ENCODE results near the gene NPEPL1. TPM values are rescaled to one million over a fixed set of nuclear protein-coding genes. Genes with fewer than 3 reads are reported as not detected.

Gene NPEPL1
- total RNA-seq, 2 donors from 2014 or later, result 12.2 to 14.1 TPM

- Histone ChIP-seq H3K27me3 (no peaks in the 10 kb centered on the region), H3K4me3 (no peak overlapping the region), H3K9me3 (no peaks in the 10 kb centered on the region), H3K36me3 (peaks cover 6% of the 10 kb centered on the region), H3K4me1 (no peaks in the 10 kb centered on the region), H3K27ac (no peak overlapping the region)
- peak; percentile 40 for DNase-seq (ENCODE audit: low spot score)
- TF ChIP-seq, protein P1, sequence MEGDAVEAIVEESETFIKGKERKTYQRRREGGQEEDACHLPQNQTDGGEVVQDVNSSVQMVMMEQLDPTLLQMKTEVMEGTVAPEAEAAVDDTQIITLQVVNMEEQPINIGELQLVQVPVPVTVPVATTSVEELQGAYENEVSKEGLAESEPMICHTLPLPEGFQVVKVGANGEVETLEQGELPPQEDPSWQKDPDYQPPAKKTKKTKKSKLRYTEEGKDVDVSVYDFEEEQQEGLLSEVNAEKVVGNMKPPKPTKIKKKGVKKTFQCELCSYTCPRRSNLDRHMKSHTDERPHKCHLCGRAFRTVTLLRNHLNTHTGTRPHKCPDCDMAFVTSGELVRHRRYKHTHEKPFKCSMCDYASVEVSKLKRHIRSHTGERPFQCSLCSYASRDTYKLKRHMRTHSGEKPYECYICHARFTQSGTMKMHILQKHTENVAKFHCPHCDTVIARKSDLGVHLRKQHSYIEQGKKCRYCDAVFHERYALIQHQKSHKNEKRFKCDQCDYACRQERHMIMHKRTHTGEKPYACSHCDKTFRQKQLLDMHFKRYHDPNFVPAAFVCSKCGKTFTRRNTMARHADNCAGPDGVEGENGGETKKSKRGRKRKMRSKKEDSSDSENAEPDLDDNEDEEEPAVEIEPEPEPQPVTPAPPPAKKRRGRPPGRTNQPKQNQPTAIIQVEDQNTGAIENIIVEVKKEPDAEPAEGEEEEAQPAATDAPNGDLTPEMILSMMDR (IDR thresholded peaks at IDR 0.05), result no peak
These were observed 24.9 kb downstream of the NPEPL1 start for GRCh38 chr20:58717278-58718091.

DNA sequence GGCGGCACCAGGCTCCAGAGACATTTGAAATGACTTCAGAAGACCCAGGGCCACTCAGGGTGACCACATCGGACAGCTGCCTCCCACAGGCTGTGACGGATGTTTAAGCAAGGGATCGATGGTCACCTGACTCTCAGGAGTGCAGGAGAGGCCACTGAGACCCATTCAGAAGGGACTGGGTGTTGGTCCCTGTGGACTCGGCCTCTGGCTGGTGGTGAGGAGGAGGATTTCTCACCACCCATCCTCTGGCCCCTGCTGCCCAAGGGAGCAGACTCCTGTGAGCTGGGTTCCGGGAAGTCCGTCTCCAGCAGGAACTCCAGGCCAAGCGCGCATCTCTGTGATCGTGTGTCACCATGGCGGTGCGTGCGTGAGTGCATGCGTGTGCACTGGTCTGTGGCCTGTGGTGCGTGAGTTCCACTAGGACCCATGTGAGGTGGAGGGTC, 25.5 kb downstream of the NPEPL1 start:
- TF ChIP-seq, protein P1 (IDR thresholded peaks at IDR 0.05), result no peak
- no peaks in the 10 kb centered on the region for H3K27me3 ChIP-seq
- H3K36me3 ChIP-seq, result peaks cover 6% of the 10 kb centered on the region
- DNase-seq (ENCODE audit: low spot score), result peak; percentile 52
- no peaks in the 10 kb centered on the region for H3K4me1 ChIP-seq
- no peak overlapping the region for H3K27ac ChIP-seq
- no peaks in the 10 kb centered on the region for H3K9me3 ChIP-seq
- no peak overlapping the region for H3K4me3 ChIP-seq

DNA sequence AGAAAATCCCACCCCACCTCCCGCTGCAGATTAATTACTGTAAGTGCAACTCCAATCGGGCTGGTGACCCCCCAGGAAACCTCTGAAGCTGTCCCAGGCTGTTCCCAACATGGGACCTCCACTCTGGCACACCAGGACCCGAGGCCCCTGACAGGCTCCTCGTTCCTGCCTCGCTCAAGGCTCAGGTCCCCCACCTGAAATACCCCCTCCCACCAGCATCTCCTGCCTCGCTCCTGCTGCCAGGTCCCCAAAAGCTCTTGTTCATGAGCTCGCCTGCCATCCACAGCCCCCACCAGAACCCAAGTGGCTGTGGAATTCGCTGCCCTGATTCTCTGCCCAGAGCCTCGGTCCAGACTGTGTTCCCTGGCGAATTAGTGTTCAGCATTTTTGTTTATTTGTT, 26.1 kb downstream of the NPEPL1 start:
- Histone ChIP-seq H3K27ac (no peak overlapping the region), H3K27me3 (no peaks in the 10 kb centered on the region), H3K9me3 (no peaks in the 10 kb centered on the region), H3K36me3 (peaks cover 6% of the 10 kb centered on the region), H3K4me3 (no peak overlapping the region), H3K4me1 (no peaks in the 10 kb centered on the region)
- peak; percentile 48 for DNase-seq (ENCODE audit: low spot score)
- TF ChIP-seq, protein P1 (IDR thresholded peaks at IDR 0.05), result no peak

DNA sequence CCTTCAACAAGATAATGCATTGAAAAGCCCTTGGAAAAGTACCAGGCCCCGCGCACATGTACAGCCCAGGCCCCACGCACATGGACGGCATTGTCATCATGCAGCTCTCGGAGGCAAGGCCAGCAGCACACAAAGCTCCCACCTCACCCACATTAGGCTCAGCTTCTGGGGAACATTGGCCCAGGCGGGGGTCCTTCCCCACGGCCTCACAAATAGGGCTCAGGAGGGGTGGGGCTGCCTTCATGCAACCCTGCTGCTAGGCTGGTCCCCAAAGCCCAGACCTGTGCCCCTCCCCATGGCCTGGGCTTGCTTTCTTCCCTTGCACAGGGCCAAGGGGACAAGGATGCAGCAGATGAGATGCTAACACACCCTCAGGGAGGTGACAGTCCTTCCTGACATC, 26.7 kb downstream of the NPEPL1 start:
- DNase-seq (ENCODE audit: low spot score), result peak; percentile 32
- no peak overlapping the region for H3K27ac ChIP-seq

GRCh38 chr20:58719971-58720371, 27.4 kb downstream of the NPEPL1 start:
- Histone ChIP-seq H3K4me1 (no peaks in the 10 kb centered on the region), H3K4me3 (no peak overlapping the region), H3K9me3 (no peaks in the 10 kb centered on the region), H3K27ac (no peak overlapping the region), H3K27me3 (no peaks in the 10 kb centered on the region), H3K36me3 (peaks cover 6% of the 10 kb centered on the region)
- TF ChIP-seq, protein P1 (IDR thresholded peaks at IDR 0.05), result no peak
- DNase-seq (ENCODE audit: low spot score), result peak; percentile 50

More for the DNA sequence above, 26.7 kb downstream of the NPEPL1 start:
- TF ChIP-seq, protein P1 (IDR thresholded peaks at IDR 0.05), result no peak
- Histone ChIP-seq H3K9me3 (no peaks in the 10 kb centered on the region), H3K36me3 (peaks cover 6% of the 10 kb centered on the region), H3K27me3 (no peaks in the 10 kb centered on the region), H3K4me3 (no peak overlapping the region), H3K4me1 (no peaks in the 10 kb centered on the region)

Data from right atrium auricular region (tissue), 2 donors.